HepG2 (cell line): Measurements from ENCODE around the gene PCDHGA9.

Experiments used
- KLF15 ChIP-seq: sonication (generic); formaldehyde crosslinking; IDR thresholded peaks from 2 replicates; pipeline ENCODE4 v1.8.1; 2023; ENCODE audit warnings: borderline replicate concordance, mild to moderate bottlenecking, inconsistent platforms, missing genetic modification reagents, mixed read lengths
- MXI1 ChIP-seq: IDR thresholded peaks from 3 replicates; pipeline ENCODE4 v1.6.1; 2012; ENCODE audit warnings: low read depth, low read length, inconsistent platforms, borderline replicate concordance
- NFATC3 ChIP-seq: sonication (generic); formaldehyde crosslinking; IDR thresholded peaks from 2 replicates; pipeline ENCODE4 v1.5.1; 2020; ENCODE audit warnings: mild to moderate bottlenecking, missing genetic modification reagents
- POLR2A ChIP-seq, 2 experiments: IDR thresholded peaks; 2 replicates each; pipeline ENCODE4 v1.6.1; 2011; ENCODE audit warnings: low read depth in 2 of 2, low read length in 2 of 2, mild to moderate bottlenecking in 1 of 2, moderate library complexity in 1 of 2; ENCODE audit not compliant: insufficient read depth in 1 of 2
- ZNF550 ChIP-seq: sonication (generic); formaldehyde crosslinking; IDR thresholded peaks from 2 replicates; pipeline ENCODE4 v1.4.0; 2020; ENCODE audit warnings: mild to moderate bottlenecking, missing genetic modification reagents, borderline replicate concordance
- ZNF678 ChIP-seq: sonication (generic); formaldehyde crosslinking; IDR thresholded peaks from 2 replicates; pipeline ENCODE4 v1.4.0; 2020; ENCODE audit warnings: mild to moderate bottlenecking, missing genetic modification reagents
- ZNF720 ChIP-seq: sonication (generic); formaldehyde crosslinking; IDR thresholded peaks from 2 replicates; pipeline ENCODE4 v1.4.0; 2020; ENCODE audit warnings: missing genetic modification reagents
- TF ChIP-seq, protein P1 (sequence below): sonication (generic); formaldehyde crosslinking; IDR thresholded peaks from 2 replicates; pipeline ENCODE4 v1.4.0; 2020; ENCODE audit warnings: missing genetic modification reagents

DNA sequence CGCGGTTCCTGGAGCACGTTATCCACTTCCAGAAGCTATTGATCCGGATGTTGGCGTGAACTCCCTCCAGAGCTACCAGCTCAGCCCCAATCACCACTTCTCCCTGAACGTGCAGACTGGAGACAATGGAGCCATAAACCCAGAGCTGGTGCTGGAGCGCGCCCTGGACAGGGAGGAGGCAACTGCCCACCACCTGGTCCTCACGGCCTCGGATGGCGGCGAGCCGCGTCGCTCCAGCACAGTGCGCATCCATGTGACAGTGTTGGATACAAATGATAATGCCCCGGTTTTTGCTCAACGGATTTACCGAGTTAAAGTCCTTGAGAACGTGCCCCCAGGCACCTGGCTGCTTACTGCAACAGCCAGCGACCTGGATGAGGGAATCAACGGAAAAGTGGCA lies 809 bp downstream of the PCDHGA9 start:
- no peak for TF ChIP-seq KLF15 (CRISPR knock-in tag)
- TF ChIP-seq ZNF720 (CRISPR knock-in tag): no peak
- TF ChIP-seq ZNF678 (CRISPR knock-in tag): no peak
- TF ChIP-seq MXI1: no peak
- TF ChIP-seq NFATC3 (CRISPR knock-in tag): no peak
- no peak for TF ChIP-seq POLR2A (IDR thresholded peaks at IDR 0.05; ENCODE audit: insufficient read depth in 1 of 2, low read depth in 2 of 2, low read length in 2 of 2)
- TF ChIP-seq, protein P1, sequence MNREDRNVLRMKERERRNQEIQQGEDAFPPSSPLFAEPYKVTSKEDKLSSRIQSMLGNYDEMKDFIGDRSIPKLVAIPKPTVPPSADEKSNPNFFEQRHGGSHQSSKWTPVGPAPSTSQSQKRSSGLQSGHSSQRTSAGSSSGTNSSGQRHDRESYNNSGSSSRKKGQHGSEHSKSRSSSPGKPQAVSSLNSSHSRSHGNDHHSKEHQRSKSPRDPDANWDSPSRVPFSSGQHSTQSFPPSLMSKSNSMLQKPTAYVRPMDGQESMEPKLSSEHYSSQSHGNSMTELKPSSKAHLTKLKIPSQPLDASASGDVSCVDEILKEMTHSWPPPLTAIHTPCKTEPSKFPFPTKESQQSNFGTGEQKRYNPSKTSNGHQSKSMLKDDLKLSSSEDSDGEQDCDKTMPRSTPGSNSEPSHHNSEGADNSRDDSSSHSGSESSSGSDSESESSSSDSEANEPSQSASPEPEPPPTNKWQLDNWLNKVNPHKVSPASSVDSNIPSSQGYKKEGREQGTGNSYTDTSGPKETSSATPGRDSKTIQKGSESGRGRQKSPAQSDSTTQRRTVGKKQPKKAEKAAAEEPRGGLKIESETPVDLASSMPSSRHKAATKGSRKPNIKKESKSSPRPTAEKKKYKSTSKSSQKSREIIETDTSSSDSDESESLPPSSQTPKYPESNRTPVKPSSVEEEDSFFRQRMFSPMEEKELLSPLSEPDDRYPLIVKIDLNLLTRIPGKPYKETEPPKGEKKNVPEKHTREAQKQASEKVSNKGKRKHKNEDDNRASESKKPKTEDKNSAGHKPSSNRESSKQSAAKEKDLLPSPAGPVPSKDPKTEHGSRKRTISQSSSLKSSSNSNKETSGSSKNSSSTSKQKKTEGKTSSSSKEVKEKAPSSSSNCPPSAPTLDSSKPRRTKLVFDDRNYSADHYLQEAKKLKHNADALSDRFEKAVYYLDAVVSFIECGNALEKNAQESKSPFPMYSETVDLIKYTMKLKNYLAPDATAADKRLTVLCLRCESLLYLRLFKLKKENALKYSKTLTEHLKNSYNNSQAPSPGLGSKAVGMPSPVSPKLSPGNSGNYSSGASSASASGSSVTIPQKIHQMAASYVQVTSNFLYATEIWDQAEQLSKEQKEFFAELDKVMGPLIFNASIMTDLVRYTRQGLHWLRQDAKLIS: no peak
- no peak for TF ChIP-seq ZNF550
